ENCODE results near the gene FOXP4.
A peak's percentile ranks its signal among the peaks of the same experiment; 100 is the strongest.

The FOXP4 gene

GRCh38 chr6:41634657-41635056 is 88.5 kb downstream of the FOXP4 start:
- DNase-seq, result no peak

- DNase-seq, result no peak
Measured at GRCh38 chr6:41635365-41635764, 89.2 kb downstream of the FOXP4 start.

- peak; percentile 17 for DNase-seq
Measured at GRCh38 chr6:41636833-41637193, 90.6 kb downstream of the FOXP4 start.

GRCh38 chr6:41637194-41638001 is 91.2 kb downstream of the FOXP4 start:
- no peak for DNase-seq

GRCh38 chr6:41638002-41638934 is 92.1 kb downstream of the FOXP4 start, which contains the start of gene MDFI:
Gene MDFI (plus strand): TSS chr6:41638468. CDS start chr6:41638750, 282 bp downstream.
- DNase-seq, result no peak

GRCh38 chr6:41638935-41639808 is 93.0 kb downstream of the FOXP4 start:
- no peak for DNase-seq

GRCh38 chr6:41639809-41640371 is 93.7 kb downstream of the FOXP4 start:
- DNase-seq, result no peak

- DNase-seq, result no peak
Measured at GRCh38 chr6:41640426-41640825, 94.2 kb downstream of the FOXP4 start.

- DNase-seq, result no peak
Measured at GRCh38 chr6:41641352-41641925, 95.3 kb downstream of the FOXP4 start.

GRCh38 chr6:41642090-41642959 is 96.1 kb downstream of the FOXP4 start:
- DNase-seq, result no peak

GRCh38 chr6:41642960-41643898 is 97.0 kb downstream of the FOXP4 start:
- DNase-seq, result no peak

GRCh38 chr6:41643899-41644269 is 97.7 kb downstream of the FOXP4 start:
- DNase-seq, result no peak

- DNase-seq, result no peak
Measured at GRCh38 chr6:41644297-41644879, 98.2 kb downstream of the FOXP4 start.

- no peak for DNase-seq
Measured at GRCh38 chr6:41645007-41645618, 98.9 kb downstream of the FOXP4 start.

GRCh38 chr6:41646026-41646795 is 100.0 kb downstream of the FOXP4 start:
- DNase-seq, result no peak

- no peak for DNase-seq
Measured at GRCh38 chr6:41647061-41647511, 100.9 kb downstream of the FOXP4 start.

GRCh38 chr6:41648070-41648585 is 101.9 kb downstream of the FOXP4 start:
- no peak for DNase-seq

- no peak for DNase-seq
Measured at GRCh38 chr6:41648921-41649320, 102.7 kb downstream of the FOXP4 start.

All from DMS153 (cell line).